ENCODE measurements around the gene KCNN3.
A peak's percentile ranks its signal among the peaks of the same experiment; 100 is the strongest.

The KCNN3 gene

DNA sequence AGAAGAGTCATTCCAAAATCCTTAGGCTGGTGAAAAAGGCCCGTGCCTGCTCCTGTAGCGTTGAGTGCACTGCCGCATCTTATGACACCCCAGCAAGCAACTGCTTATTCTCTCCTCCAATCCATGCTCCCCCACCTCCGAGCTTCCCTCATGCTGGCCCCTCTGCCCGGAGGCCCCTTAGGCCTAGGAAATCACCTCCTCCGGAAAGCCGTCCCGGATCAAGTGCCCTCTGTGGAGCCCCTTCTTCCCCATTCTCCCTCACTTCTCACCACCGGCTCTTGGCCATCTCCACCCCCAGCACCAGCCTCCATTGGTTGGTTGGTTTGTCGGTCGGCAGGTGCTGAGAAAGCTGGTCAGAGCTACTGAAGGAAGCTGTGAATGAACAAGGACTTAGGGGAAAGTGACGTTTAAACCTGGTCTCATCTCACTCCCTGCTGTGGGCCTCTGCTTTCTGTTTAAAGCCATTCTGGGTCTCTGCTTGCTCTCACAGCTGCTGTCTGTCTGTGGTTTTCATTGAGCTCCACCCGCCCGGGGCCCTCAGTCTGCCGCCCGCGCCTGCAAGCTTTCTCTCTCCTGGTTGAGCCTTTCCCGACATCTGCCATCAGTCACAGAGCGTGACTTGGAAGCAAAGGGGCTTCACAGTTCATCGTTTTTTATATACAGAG is 122.2 kb downstream of the KCNN3 start:
- Histone ChIP-seq H3K4me3 (replicated peaks; ENCODE audit: insufficient read depth, low read length) (no peak overlapping the region), H3K27ac (replicated peaks) (peak overlapping the region; percentile 48), H3K27me3 (ENCODE audit: insufficient read depth, poor library complexity, severe bottlenecking) (no peaks in the 10 kb centered on the region)
- TF ChIP-seq, protein P1, sequence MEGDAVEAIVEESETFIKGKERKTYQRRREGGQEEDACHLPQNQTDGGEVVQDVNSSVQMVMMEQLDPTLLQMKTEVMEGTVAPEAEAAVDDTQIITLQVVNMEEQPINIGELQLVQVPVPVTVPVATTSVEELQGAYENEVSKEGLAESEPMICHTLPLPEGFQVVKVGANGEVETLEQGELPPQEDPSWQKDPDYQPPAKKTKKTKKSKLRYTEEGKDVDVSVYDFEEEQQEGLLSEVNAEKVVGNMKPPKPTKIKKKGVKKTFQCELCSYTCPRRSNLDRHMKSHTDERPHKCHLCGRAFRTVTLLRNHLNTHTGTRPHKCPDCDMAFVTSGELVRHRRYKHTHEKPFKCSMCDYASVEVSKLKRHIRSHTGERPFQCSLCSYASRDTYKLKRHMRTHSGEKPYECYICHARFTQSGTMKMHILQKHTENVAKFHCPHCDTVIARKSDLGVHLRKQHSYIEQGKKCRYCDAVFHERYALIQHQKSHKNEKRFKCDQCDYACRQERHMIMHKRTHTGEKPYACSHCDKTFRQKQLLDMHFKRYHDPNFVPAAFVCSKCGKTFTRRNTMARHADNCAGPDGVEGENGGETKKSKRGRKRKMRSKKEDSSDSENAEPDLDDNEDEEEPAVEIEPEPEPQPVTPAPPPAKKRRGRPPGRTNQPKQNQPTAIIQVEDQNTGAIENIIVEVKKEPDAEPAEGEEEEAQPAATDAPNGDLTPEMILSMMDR (IDR thresholded peaks at IDR 0.05; ENCODE audit: insufficient read depth, low read length) = no peak
- TF ChIP-seq, protein P2, sequence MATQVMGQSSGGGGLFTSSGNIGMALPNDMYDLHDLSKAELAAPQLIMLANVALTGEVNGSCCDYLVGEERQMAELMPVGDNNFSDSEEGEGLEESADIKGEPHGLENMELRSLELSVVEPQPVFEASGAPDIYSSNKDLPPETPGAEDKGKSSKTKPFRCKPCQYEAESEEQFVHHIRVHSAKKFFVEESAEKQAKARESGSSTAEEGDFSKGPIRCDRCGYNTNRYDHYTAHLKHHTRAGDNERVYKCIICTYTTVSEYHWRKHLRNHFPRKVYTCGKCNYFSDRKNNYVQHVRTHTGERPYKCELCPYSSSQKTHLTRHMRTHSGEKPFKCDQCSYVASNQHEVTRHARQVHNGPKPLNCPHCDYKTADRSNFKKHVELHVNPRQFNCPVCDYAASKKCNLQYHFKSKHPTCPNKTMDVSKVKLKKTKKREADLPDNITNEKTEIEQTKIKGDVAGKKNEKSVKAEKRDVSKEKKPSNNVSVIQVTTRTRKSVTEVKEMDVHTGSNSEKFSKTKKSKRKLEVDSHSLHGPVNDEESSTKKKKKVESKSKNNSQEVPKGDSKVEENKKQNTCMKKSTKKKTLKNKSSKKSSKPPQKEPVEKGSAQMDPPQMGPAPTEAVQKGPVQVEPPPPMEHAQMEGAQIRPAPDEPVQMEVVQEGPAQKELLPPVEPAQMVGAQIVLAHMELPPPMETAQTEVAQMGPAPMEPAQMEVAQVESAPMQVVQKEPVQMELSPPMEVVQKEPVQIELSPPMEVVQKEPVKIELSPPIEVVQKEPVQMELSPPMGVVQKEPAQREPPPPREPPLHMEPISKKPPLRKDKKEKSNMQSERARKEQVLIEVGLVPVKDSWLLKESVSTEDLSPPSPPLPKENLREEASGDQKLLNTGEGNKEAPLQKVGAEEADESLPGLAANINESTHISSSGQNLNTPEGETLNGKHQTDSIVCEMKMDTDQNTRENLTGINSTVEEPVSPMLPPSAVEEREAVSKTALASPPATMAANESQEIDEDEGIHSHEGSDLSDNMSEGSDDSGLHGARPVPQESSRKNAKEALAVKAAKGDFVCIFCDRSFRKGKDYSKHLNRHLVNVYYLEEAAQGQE (IDR thresholded peaks at IDR 0.05; ENCODE audit: insufficient replicate concordance, low read depth) = no peak
- TF ChIP-seq SPI1 (IDR thresholded peaks at IDR 0.05; ENCODE audit: borderline replicate concordance, low read depth) = no peak
- no peak for TF ChIP-seq GABPA (IDR thresholded peaks at IDR 0.05; ENCODE audit: low read depth)
- no peak for TF ChIP-seq POLR2AphosphoS5 (IDR thresholded peaks at IDR 0.05; ENCODE audit: low read depth)
- peak in 1 of 2 experiments; percentile 70 for DNase-seq (ENCODE audit: low read depth in 1 of 2, low spot score in 1 of 2)

DNA sequence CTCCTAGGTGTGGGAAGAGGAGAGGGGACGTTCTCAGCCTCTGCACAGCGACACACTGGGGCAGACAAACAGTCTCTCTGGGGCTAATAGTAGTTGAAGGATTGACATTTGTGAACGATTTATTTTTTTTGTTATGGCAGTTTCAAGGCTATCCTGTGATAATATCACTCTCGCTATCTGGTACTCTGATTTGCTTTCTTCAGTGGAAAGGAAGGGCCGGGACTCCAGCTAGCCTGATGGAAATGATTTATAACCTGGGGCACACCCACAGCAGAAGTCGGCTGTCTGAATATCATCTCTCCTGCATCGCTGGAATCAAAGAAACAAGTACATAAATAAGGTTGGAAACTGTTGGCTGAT is 122.7 kb downstream of the KCNN3 start:
- no peak overlapping the region for H3K4me3 ChIP-seq (replicated peaks; ENCODE audit: insufficient read depth, low read length)
- DNase-seq (ENCODE audit: low read depth in 1 of 2, low spot score in 1 of 2) = no peak
- TF ChIP-seq GABPA (IDR thresholded peaks at IDR 0.05; ENCODE audit: low read depth) (no peak), SPI1 (IDR thresholded peaks at IDR 0.05; ENCODE audit: borderline replicate concordance, low read depth) (no peak), POLR2AphosphoS5 (IDR thresholded peaks at IDR 0.05; ENCODE audit: low read depth) (no peak)
- TF ChIP-seq, protein P2 (IDR thresholded peaks at IDR 0.05; ENCODE audit: insufficient replicate concordance, low read depth) = no peak
- TF ChIP-seq, protein P1 (IDR thresholded peaks at IDR 0.05; ENCODE audit: insufficient read depth, low read length) = no peak
- H3K27me3 ChIP-seq (ENCODE audit: insufficient read depth, poor library complexity, severe bottlenecking) = no peaks in the 10 kb centered on the region
- peak overlapping the region; percentile 48 for H3K27ac ChIP-seq (replicated peaks)

DNA sequence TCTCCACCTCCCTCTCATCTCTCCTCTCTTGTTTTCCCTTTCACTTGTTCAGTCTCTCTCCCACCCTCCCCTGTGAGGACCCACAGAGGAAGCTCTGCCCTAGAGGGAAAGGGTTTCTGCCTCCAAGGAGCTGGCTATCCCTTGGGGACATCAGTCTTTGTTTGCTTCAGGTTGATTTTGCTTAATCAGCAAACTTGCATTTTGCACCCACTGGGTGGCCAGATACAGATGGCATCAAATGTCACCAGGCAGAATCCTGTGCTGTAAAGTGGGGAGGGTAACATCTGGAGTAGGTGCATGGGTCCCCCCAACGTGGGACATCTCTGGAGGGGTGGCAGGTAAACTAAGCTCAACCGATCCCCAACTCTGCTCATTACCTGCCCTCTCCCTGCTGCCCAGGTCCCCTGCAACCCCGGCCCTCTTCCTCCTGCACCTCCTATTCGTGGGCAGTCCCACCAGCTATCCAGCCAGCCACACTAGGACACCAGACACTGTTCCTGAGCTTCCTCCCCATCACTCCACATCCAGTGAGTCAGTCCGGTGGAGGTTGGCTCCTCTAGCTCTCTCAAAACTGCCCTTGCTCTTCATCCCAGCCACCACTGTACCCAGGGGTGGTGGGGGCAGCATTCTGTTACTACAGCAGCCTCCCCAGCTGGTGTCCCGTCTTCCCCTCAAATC is 123.3 kb downstream of the KCNN3 start:
- Histone ChIP-seq H3K27me3 (ENCODE audit: insufficient read depth, poor library complexity, severe bottlenecking) (no peaks in the 10 kb centered on the region), H3K27ac (replicated peaks) (no peak overlapping the region), H3K4me3 (replicated peaks; ENCODE audit: insufficient read depth, low read length) (no peak overlapping the region)
- no peak for DNase-seq (ENCODE audit: low read depth in 1 of 2, low spot score in 1 of 2)
- TF ChIP-seq GABPA (IDR thresholded peaks at IDR 0.05; ENCODE audit: low read depth) (no peak), POLR2AphosphoS5 (IDR thresholded peaks at IDR 0.05; ENCODE audit: low read depth) (no peak), SPI1 (IDR thresholded peaks at IDR 0.05; ENCODE audit: borderline replicate concordance, low read depth) (no peak)
- TF ChIP-seq, protein P2 (IDR thresholded peaks at IDR 0.05; ENCODE audit: insufficient replicate concordance, low read depth) = no peak
- TF ChIP-seq, protein P1 (IDR thresholded peaks at IDR 0.05; ENCODE audit: insufficient read depth, low read length) = no peak
